ENCODE data around the gene PKP3. TPM values are rescaled to one million over a fixed set of nuclear protein-coding genes. Genes with fewer than 3 reads are reported as not detected.
"Not testable (repeated sequence)": the region's sequence is repeated elsewhere in the genome, so short reads cannot be mapped to it uniquely, and the experiment has no call there.

PKP3 gene
- total RNA-seq, 1 donor from 2014 or later, result not detected

DNA sequence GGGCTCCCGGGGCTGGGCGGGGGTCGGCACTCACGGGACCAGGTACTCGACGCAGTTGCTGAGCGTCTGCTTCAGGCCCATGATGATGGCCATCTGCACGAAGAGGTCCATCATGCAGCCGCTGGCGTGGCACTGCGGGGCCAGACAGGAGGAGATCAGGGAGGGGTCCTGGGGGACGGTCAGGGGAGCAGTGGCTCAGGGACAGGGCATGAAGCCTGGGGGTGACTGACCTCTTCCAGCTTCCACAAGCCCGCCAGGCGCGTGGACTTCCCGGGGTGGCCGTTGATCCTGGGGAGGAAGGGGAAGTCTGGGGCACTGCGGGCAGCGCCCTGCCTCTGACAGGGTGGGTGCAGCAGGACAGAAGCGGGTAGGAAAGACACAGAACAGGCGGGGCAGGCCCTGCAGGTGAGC, 26.9 kb downstream of the PKP3 start:
- intact Hi-C loops (cut with micrococcal nuclease), result no loop called here

DNA sequence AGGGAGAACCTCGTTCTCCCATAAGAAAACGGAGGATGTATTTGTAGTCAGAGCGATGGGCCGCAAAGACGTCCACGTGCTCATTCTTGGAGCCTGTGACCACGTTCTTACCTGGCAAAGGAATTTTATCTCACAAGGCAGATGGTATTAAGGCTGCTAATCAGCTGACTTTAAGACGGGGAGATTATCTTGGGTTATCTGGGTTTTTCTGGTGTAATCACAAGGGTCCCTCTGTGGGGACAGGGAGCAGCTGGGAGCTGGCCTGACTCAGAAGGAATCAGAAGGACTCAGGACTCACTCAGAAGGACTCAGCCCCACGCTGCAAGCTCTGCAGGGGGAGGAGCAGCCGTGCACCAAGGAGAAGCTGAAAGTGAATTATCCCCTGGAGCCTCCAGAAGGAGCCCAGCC, 28.2 kb downstream of the PKP3 start:
- intact Hi-C loops (cut with micrococcal nuclease), result no loop called here

DNA sequence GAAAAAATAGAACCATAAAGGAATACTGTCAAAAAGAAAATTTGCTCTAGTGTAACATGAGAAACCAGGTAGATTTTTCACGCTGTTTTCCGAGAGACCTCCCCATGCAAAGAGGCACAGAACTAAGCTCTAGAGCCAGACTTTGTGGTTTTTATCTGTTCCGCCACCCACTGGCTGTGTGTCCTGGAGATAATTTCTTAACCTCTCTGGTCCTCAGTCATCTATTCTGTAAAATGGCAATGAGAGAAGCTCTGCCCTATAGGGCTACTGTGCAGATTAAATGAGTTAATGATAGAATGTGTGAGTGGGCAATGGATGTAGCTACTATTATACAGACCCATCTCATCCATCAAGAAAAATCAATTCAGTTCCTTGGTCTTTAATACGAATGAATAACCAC, 30.2 kb downstream of the PKP3 start:
- intact Hi-C loops (cut with micrococcal nuclease), result no loop called here

DNA sequence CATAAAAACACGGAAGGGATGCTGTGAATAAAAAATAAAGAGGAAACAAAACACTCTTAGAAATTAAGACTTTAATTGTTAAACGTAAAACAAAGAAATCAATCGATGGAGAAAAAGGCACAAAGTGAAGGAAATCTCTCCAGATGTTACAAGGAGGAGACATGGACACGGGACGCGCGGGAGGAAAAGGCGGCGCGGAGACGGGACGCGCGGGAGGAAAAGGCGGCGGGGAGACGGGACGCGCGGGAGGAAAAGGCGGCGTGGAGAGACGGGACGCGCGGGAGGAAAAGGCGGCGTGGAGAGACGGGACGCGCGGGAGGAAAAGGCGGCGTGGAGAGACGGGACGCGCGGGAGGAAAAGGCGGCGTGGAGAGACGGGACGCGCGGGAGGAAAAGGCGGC, 30.8 kb downstream of the PKP3 start:
- intact Hi-C loops (cut with micrococcal nuclease), result not testable (repeated sequence)

DNA sequence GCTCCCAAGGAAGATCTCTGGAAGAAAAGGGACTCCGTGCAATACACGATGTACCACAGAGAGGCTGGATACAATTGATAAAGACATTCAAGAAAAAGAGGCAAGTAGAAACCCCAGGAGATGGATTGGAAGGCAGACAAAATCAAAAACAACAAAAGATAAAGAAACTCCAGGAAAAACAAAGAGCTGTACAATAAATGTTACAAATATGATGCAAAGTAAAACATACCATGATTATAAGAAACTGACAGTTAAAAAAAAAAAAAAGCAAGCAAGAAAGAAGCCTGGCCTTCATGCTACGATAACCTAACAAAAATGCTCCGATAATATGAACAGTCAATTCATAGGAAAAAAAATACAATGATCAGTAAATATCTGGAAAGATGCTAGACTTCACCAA, 31.3 kb downstream of the PKP3 start:
- intact Hi-C loops (cut with micrococcal nuclease), result no loop called here

DNA sequence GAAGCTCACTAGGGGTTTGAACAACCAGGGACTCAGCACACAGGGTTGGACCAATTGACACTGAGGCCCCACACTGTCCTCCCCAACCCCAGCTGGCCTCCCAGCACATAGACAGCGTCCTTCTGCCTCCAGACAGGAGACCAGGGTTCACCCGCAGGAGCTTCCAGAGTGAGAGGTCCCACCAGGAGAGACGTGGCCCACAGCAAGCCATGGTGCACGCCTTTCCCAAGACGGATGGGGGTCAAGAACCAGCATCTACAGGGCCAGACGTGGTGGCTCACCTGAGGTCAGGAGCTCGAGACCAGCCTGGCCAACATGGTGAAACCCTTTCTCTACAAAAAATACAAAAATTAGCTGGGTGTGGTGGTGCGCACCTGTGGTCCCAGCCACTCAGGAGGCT, 32.8 kb downstream of the PKP3 start:
- intact Hi-C loops (cut with micrococcal nuclease), result no loop called here

DNA sequence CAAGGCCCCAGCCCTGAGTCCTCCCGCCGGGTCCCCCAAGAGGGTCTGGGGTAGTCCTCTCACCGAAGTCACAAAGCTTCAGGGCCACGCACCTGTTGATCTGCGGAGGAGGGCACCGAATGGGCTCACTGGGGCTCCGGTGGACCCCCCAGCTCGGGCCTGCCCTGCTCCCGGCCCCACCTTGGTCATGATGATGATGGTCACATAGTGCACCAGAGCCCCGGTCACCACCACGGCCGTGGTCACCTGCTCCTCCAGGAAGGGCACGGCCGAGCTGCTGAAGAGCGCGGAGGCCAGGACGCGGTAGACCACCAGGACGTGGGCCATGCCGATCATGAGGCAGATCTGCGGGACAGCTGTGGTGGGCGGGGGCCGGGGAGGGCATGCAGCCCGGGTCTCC, 34.3 kb downstream of the PKP3 start:
- intact Hi-C loops (cut with micrococcal nuclease), result no loop called here

DNA sequence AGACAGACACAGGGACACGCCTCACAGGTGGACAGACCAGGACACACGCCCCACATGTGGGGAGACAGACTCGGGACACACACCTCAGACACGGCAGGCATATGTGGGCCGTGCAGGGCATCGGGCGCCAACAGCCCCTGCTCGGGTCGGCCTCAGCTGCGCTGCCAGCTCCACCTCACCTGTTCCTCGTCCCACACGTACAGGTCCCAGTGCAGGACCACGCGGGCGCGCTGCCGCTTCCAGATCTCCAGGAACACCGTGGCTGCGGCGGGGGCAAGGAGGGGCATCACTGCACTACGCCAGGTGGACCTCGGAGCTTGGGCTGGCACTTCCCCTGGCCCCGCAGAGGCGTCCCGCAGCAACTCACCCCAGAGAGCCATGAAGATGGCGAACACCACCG, 35.4 kb downstream of the PKP3 start:
- intact Hi-C loops (cut with micrococcal nuclease), result no loop called here

DNA sequence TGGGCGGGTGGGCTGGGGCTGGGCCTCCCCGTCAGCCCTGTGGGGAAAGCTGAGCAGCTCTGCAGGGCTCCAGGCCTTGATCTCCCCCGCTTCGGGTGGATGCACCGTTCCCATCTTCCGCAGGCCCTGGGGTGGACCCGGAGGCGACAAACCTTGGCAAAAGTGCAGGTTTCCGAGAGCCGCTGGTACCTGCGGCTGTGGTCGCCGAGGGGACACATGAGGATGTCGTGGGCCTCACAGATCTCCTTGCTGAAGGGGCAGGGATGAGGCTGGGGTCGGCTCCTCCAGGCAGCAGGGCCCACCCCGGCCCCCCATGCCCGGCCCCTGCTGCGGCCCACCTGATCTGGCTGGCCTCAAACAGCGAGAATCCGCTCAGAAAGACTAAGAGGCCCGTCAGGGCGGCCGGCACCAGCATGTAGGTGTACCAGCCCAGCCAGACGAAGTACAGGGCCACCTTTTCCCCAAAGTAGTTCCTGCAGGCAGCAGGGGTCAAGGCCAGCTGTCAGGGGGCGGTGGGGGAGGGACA, 36.0 kb downstream of the PKP3 start:
- intact Hi-C loops (cut with micrococcal nuclease), result no loop called here

DNA sequence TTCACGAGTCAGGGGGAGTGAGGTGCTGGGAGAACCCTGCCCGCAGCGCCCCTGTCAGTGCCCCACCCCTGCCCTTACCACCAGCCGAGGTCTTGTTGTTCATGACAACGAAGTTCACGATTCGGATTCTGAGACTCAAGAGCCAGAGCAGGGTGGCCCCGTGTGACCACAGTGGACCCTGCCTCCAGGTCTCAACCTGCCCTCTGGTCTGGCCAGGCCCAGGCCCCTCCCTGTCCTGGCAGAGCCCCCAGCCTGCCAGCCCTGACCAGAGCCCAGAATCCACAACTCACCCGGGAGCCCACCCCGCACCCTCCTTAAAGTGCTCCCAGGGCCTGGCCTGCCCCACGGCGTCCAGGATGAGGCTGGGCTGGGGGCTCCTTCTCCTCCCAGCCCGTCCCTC, 37.9 kb downstream of the PKP3 start:
- intact Hi-C loops (cut with micrococcal nuclease), result no loop called here

DNA sequence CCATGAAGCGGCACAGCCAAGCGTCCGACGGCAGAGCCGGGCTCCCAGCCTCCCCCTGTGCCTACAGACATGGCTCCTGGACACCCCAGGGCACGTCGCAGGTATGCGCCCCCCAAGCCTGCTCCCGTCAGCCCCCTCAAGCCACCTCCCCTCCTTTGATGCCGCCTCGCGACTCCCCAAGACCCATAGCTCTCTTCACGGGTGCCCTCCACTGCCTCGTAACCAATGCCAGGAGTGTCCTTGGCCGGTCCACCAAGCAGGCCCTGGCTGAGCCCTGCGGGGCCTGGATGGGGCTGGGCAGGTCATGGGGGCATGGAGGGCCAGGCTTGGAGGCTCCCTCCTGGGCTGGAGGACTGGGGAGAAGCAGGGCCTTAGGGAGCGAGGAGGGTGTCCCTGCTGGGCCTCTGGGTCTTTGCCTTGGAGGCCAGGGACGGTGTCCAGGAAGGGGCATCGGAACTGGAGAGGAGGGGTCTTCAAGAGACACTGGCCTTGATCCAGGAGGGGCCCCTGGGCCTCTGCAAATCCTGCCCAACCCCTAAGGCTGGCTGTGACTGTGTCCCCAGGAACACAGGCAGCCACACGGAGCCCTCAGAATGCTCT, 38.6 kb downstream of the PKP3 start:
- intact Hi-C loops (cut with micrococcal nuclease), result no loop called here

DNA sequence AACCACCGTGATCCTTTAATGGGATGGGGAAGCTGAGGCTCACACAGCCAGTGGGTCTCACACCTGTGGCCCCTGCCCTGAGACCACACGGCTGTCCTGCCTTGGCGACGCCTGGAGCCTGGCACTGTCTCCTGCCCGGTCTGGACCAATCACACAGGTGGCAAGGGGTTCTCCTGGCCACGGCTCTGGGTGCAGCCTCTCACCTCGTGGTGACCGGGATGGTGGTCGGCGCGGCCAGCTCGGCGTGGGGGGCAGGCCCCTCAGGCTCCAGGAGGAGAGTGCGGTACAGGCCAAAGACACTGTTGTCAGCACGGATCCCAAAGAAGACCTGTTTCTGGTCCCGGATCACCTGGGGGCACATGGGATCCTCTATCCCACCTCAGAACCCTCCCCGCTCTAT, 39.1 kb downstream of the PKP3 start:
- intact Hi-C loops (cut with micrococcal nuclease), result no loop called here

DNA sequence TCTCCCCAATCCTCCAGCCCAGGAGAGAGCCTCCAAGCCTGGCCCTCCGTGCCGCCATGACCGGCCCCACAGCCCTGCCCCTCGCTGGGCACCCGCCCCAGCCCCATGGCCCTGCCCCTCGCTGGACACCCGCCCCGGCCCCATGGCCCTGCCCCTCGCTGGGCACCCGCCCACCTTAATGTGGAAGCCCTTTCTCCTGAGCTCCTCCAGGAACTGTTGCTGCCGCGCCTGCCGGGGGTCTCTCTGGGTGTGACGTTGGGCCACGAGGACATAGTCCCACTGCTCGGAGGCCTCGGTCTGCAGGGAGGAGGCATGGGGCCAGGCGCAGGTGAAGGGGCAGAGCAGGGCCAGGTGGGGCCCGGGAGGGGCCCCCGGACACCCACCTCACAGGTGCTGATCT, 39.6 kb downstream of the PKP3 start:
- intact Hi-C loops (cut with micrococcal nuclease), result no loop called here

DNA sequence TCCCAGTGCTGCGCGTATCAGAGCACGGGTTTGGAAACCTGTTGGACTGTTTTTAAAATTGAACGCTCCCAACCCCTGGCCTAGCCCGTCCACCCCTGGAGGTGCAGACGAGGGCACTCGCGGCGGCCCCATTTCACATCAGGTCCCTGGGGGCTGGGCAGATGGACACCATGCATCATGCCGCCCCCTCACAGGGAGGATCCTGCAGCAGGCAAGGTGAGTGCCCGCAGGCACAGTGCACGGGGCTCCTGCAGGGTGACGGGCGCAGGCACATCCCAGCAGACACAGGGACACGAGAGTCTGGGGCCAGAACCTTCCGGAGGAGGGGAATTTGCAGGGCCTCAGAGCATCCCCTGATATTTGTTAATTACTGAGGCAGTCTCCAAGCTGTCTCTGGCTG, 40.5 kb downstream of the PKP3 start:
- intact Hi-C loops (cut with micrococcal nuclease), result no loop called here

DNA sequence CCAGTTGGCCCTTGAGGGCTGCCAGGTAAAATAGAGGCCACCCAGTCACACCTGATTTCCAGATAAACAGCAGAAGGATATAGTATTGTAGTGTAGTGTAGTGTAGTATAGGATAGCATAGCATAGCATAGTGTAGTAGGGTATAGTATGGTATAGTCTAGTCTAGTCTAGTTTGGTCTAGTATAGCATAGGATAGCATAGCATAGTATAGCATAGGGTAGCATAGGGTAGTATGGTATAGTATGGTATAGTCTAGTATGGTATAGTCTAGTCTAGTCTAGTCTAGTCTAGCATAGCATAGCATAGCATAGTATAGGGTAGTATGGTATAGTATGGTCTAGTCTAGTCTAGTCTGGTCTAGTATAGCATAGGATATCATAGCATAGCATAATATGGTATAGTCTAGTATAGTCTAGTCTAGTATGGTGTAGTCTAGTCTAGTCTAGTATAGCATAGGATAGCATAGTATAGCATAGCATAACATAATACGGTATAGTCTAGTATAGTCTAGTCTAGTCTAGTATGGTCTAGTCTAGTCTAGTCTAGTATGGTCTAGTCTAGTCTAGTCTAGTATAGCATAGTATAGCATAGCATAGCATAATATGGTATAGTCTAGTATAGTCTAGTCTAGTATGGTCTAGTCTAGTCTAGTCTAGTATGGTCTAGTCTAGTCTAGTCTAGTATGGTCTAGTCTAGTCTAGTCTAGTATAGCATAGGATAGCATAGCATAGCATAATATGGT, 41.2 kb downstream of the PKP3 start:
- intact Hi-C loops (cut with micrococcal nuclease), result not testable (repeated sequence)

DNA sequence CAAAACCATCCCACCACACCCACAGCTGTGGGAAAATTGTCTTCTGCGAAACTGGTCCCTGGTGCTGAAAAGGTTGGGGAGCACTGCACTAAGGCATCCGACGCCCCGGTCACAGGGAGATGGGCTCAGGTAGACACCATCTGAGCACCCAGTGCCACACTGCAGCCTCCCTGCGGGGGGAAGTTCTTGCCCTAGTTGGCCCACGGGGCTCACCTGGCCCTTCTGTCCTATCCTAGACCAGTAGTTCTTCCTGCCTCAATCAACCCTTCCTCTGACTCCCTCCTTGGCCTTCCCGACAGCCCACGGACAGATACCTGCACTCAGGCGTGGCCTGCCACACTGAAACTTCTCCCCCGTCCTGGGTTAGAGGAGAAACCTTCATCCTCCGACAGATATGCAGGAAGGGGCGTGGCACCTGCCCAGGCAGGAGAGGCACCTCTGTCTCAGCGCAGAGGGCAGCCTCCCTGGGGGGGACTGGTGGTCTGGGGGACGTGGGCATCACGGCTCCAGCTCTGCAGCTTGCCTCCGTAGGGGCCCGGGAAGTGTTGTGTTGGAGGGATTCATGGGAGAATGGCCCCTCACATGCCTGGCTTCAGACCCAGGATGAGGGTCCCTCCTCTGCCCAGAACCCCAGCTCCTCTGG, 43.3 kb downstream of the PKP3 start:
- intact Hi-C loops (cut with micrococcal nuclease), result no loop called here

DNA sequence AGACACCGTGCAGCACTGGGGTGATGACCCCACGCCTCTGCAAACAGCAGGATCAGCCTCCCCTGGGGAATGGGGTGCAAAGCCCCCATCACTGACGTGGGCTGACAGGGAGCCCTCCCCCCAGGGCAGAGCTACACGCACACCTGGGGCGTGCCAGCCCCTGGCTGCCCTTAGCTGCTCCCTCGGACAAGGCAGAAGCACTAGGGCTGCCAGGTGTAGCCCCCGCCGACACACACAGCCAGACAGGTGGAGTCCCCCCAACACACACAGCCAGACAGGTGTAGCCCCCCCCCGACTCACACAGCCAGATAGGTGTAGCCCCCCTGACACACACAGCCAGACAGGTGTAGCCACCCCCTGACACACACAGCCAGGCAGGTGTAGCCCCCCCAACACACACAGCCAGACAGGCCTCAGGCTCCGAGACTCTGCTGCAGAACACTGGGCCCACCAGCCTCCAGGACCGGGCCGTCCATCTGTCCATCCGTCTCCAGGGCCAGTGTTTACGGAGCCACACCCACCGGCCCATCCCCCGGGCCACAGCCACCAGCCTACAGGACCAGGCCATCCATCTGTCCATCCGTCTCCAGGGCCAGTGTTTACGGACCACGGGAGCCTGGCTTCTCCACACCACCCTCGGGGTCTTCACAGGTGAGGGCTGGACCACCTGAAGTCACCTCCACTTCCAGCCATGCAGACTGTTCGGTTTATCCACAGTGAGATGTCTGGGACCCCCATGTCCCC, 44.3 kb downstream of the PKP3 start:
- intact Hi-C loops (cut with micrococcal nuclease), result no loop called here

DNA sequence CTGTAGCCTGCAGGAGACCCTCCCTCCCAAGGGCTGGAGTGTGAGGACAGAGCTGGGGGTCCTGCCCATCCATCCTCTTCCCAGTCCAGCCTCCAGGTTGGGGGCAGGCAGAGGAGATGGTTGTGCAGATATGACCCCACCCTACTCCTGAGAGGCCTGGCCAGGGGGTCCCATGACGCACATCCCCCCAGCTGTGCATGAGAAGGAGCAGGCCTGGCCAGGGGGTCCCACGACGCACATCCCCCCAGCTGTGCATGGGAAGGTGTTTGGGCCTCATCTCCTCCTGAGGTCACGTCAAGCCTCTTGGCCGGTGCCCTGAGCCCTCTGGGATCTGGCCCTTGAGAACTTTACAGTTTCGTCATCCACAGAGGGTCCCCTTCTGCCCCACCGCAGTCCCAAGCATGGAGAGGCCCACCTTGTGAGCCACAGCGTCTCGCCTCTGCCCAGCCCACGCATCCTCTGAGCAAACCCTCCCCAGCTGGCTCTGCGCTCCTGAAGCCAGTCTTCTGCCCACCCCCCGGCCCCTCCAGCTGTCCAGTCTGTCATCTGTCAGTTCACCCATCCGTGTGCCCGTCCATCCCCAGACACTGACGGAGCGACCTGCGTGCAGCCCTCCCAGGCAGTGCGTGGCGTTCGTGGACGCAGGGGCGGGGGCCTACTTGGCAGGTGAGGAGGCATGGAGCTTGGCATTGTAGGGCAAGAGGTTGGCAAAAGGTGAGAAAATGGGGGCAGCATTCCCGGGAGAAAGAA, 45.5 kb downstream of the PKP3 start:
- intact Hi-C loops (cut with micrococcal nuclease), result no loop called here

DNA sequence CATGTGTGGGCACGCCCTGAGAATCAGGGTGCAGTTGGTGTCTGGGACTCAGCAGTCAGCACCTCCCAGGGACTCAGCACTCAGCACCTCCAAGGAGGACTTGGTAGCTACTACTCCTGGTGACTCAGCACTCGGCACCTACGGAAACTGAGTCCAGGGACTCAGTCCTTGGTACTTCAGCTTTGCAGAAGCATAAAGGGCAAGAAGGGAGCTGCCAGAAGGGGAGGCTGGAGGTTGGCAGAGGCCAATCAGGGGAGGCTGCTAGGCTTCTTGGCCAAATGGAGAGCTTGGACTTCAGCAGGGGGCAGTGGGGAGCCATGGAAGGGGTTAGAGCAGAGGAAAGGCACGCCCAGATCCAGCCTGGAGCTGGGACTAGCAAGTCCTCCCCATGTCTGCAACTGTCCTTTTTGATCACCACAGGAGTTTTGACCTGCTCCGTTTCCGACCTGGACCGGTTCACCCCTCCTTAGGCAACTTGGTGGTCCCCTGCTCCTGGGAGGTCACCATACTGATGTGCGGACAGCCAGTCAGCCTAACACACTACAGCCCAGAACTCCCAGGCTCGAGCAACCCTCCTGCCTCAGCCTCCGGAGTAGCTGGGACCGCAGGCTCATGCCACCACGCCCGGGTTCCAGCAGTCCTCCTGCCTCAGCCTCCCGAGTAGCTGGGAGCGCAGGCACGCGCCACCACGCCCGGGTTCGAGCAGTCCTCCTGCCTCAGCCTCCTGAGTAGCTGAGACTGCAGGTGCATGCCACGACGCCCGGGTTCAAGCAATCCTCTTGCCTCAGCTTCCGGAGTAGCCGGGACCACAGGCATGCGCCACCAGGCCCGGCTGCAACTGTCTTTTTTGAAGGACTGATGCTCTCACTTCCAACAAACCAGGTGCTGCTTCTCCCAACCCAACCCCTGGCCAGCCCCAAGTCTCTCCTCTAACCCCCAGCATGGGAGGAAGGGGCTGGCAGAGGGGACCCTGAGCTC, 46.3 kb downstream of the PKP3 start:
- intact Hi-C loops (cut with micrococcal nuclease), result no loop called here

DNA sequence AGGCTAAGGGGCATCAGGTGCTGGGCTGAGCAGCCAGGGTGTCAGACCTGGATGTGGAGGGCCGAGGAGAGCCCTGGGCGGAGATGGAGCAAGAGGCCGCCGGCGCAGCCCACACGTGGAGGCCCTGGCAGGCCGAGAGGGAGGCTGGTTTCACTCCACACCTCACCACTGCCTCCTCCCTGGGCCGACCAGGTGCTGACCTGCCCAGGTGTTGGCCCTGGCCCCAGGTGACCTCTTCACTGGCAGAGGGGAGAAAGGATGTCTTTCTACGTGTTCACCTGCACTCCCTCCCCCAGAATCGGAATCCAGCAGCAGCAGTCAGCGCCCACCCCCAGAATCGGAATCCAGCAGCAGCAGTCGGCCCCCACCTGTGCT, 47.0 kb downstream of the PKP3 start:
- intact Hi-C loops (cut with micrococcal nuclease), result no loop called here

Data from T-helper 2 cell treated with Interferon-gamma antibody and Interleukin-4, amounts not matched to agents 100 ng/mL and 5 ng/mL, for 36 hours (primary cell).